Measurements from ENCODE around the gene STAT3. TPM values are rescaled to one million over a fixed set of nuclear protein-coding genes. Genes with fewer than 3 reads are reported as not detected.
"Not testable (repeated sequence)": the region's sequence is repeated elsewhere in the genome, so short reads cannot be mapped to it uniquely, and the experiment has no call there.

The STAT3 gene
- total RNA-seq, 4 donors from 2014 or later = 146 to 253 (median 205) TPM

GRCh38 chr17:42405076-42405475 is 16.8 kb upstream of the STAT3 start:
- H3K27ac ChIP-seq = peak overlapping the region in 3 of 4 donors; percentile 69 to 99 (median 90)
- 84% methylated on average over 13 of the region's 35 CpGs; no CpG with 5 or more reads in 1 of the 2 donors for WGBS, 2 donors (ENCODE audit: low coverage in 1 of 2)
- H3K4me1 ChIP-seq = peaks cover 20 to 98% (median 50%) of the 10 kb centered on the region in 3 donors

DNA sequence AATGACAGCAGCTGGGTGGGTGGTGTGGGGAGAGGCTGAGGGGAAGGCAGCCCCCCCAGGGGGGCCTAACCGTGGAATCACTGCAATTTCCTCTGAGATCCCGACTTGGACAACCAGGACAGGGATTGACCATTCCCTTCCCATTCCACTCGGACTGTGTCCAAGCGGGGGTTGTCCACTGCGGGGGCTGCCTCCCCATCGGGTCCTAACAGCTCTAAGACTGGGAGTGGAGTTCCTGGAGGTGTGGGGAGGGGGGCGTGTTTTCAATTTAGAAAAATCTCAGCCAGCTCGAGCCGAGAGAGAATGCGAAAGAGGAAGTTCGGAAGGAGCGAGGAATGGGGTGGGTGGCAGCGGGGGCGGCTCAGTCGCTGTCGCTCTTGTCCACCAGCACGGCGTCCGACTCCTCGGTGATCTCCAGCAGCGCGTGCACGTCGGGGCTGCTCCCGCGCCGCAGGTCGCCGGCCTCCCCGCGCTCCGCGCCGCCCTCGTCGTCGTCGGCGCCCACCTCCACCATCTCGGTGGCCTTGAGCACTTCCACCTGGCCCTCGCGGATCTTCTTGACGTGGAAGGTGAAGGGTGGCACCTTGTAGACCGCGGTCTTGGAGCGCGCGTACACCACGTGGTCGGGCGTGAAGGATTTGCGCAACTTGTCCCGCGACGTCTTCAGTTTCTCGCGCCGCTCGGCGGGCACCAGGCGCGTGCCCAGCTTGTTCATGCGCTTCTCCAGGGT is 16.2 kb upstream of the STAT3 start:
- no peak for TF ChIP-seq POLR2AphosphoS5 (IDR thresholded peaks at IDR 0.05)
- H3K4me1 ChIP-seq = peaks cover 17 to 98% (median 48%) of the 10 kb centered on the region in 3 donors
- no peak for ATAC-seq
- H3K9me3 ChIP-seq = no peaks in the 10 kb centered on the region
- peak overlapping the region in 3 of 4 donors; percentile 69 to 99 (median 90) for H3K27ac ChIP-seq
- no peak overlapping the region for H3K4me3 ChIP-seq
- H3K27me3 ChIP-seq = no peaks in the 10 kb centered on the region
- peaks cover 0 to 36% of the 10 kb centered on the region in 2 donors for H3K36me3 ChIP-seq
- 62 to 71% methylated on average over 14 to 16 of the region's 63 CpGs for WGBS, 2 donors (ENCODE audit: low coverage in 1 of 2)

More at GRCh38 chr17:42405076-42405475, 16.8 kb upstream of the STAT3 start:
- no peaks in the 10 kb centered on the region for H3K9me3 ChIP-seq
- H3K4me3 ChIP-seq = no peak overlapping the region
- no peak for TF ChIP-seq EP300 (IDR thresholded peaks at IDR 0.05)
- TF ChIP-seq POLR2AphosphoS5 (IDR thresholded peaks at IDR 0.05) = no peak
- TF ChIP-seq CTCF (IDR thresholded peaks at IDR 0.05) = no peak
- no peak for TF ChIP-seq POLR2A (IDR thresholded peaks at IDR 0.05)
- ATAC-seq = no peak
- peaks cover 0 to 36% of the 10 kb centered on the region in 2 donors for H3K36me3 ChIP-seq
- H3K27me3 ChIP-seq = no peaks in the 10 kb centered on the region

DNA sequence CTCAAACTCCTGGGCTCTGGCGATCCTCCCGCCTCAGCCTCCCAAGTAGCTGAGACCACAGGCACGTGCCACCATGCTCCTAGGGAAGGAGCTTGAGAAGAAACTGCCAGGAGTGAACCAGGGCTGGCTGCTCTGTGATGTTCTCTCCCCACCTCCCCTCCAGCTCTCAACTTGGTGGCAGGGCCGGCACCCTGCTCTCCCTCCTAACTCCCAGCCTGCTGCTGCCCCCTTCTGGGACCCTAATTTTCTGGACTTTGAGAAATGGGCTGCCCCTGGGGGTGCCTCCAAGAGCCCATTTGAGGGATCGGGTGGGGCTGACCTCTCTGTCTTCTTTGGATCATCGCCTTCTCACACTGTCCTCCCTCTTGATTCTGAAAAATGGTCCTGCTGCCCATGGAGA is 14.9 kb upstream of the STAT3 start:
- Histone ChIP-seq H3K4me3 (no peak overlapping the region), H3K36me3 (peaks cover 0 to 36% of the 10 kb centered on the region in 2 donors), H3K4me1 (peaks cover 8 to 98% (median 37%) of the 10 kb centered on the region in 3 donors), H3K9me3 (no peaks in the 10 kb centered on the region), H3K27ac (peak overlapping the region in 3 of 4 donors; percentile 55 to 99 (median 69)), H3K27me3 (no peaks in the 10 kb centered on the region)
- no peak for ATAC-seq
- 53 to 100% methylated on average over 1 to 3 of the region's 6 CpGs for WGBS, 2 donors (ENCODE audit: low coverage in 1 of 2)
- peak in 1 of 4 experiments; percentile 31 for TF ChIP-seq CTCF (IDR thresholded peaks at IDR 0.05)
- TF ChIP-seq EP300 (IDR thresholded peaks at IDR 0.05) = no peak

- Histone ChIP-seq H3K27me3 (no peaks in the 10 kb centered on the region), H3K9me3 (no peaks in the 10 kb centered on the region), H3K36me3 (peaks cover 0 to 36% of the 10 kb centered on the region in 2 donors), H3K4me1 (peaks cover 7 to 92% (median 28%) of the 10 kb centered on the region in 3 donors), H3K4me3 (no peak overlapping the region), H3K27ac (peak overlapping the region in 3 of 4 donors; percentile 38 to 99 (median 69))
- TF ChIP-seq POLR2A (IDR thresholded peaks at IDR 0.05) (no peak), POLR2AphosphoS5 (IDR thresholded peaks at IDR 0.05) (no peak), EP300 (IDR thresholded peaks at IDR 0.05) (no peak), CTCF (IDR thresholded peaks at IDR 0.05) (no peak)
- 0 to 9% methylated on average over 3 of the region's 3 CpGs for WGBS, 2 donors (ENCODE audit: low coverage in 1 of 2)
- no peak for ATAC-seq
These were observed 13.9 kb upstream of the STAT3 start for GRCh38 chr17:42402117-42402516.

DNA sequence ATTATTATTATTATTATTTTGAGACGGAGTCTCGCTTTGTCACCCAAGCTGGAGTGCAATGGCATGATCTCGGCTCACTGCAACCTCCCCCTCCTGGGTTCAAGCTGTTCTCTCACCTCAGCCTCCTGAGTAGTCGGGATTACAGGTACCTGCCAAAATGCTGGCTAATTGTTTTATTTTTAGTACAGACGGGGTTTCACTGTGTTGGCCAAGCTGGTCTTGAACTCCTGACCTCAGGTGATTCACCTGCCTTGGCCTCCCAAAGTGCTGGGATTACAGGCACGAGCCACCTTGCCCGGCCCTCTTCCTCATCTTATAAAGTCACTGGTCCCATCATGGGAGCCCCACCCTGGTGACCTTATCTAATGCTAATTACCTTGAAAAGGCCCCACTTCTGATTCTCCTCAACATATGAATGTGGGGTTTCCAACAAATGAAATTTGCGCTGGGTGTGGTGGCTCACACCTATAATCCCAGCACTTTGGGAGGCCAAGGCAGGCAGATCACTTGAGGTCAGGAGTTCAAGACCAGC is 12.7 kb upstream of the STAT3 start:
- H3K4me3 ChIP-seq, ATAC-seq, H3K9me3 ChIP-seq, H3K27me3 ChIP-seq: not testable (repeated sequence)
- Histone ChIP-seq H3K36me3 (peaks cover 0 to 36% of the 10 kb centered on the region in 2 donors), H3K4me1 (peaks cover 3 to 80% (median 16%) of the 10 kb centered on the region in 3 donors), H3K27ac (peak overlapping the region in 3 of 4 donors; percentile 15 to 68 (median 46))
- WGBS, 2 donors (ENCODE audit: low coverage in 1 of 2) = 43 to 55% methylated on average over 3 to 7 of the region's 8 CpGs
